A549 (cell line): ENCODE measurements around the gene DNAJC3. TPM values are rescaled to one million over a fixed set of nuclear protein-coding genes. Genes with fewer than 3 reads are reported as not detected.

Source experiments
- ATAC-seq, 2 experiments: fragments of 200-7000 bp in 1 of 2; fragments of >200 bp in 1 of 2; cut with Nextera tagmentation in 1 of 2; cut with Tn5 transposase in 1 of 2; 3 replicates each; pipeline versions ENCODE4 v1.8.0 to v1.9.1; 2018 to 2020; ENCODE audit warnings: mild to moderate bottlenecking in 1 of 2, moderate library complexity in 1 of 2
- CTCF ChIA-PET: fragments of 300-600 bp; sonication (Branson Sonifier 250); formaldehyde crosslinking; extraction: SDS; loops from one replicate; lab custom pipeline; 2021; ENCODE audit warnings: antibody characterized with exemption, inconsistent platforms; lab: Yijun Ruan, JAX
- POLR2A ChIA-PET: fragments of 350-600 bp; formaldehyde crosslinking; extraction: SDS; loops from one replicate; lab custom pipeline; 2021; ENCODE audit warnings: antibody characterized with exemption, inconsistent platforms; lab: Yijun Ruan, JAX
- DNase-seq, 2 experiments: peaks; one replicate each; pipeline versions ENCODE4 v3.0.0 to v3.0.0-alpha.2; 2011 to 2016; ENCODE audit warnings: low read depth in 1 of 2, low spot score in 1 of 2
- FAIRE-seq: peaks from 2 replicates; lab custom pipeline; 2011; peaks lifted over from hg19 to GRCh38; lab: Jason Lieb, UNC
- H3K27ac ChIP-seq, 2 experiments: fragments of >200 bp; sonication (Bioruptor Twin); formaldehyde crosslinking; 3 replicates each; pipeline ENCODE4 v1.5.1; 2016 to 2017
- H3K4me1 ChIP-seq: fragments of >200 bp; sonication (Bioruptor Twin); formaldehyde crosslinking; 3 replicates; pipeline ENCODE4 v1.6.1; 2016
- H3K4me2 ChIP-seq: fragments of >200 bp; sonication (Bioruptor Twin); formaldehyde crosslinking; 3 replicates; pipeline ENCODE4 v1.6.1; 2016
- H3K4me3 ChIP-seq: fragments of >200 bp; sonication (Bioruptor Twin); formaldehyde crosslinking; 3 replicates; pipeline ENCODE4 v1.5.1; 2016
- H3K9me3 ChIP-seq: fragments of >200 bp; sonication (Bioruptor Twin); formaldehyde crosslinking; 3 replicates; pipeline ENCODE4 v1.6.1; 2016
- BCL3 ChIP-seq: fragments of >200 bp; sonication (Bioruptor Twin); formaldehyde crosslinking; IDR thresholded peaks from 3 replicates; pipeline ENCODE4 v1.6.1; 2016
- BHLHE40 ChIP-seq: IDR thresholded peaks from 2 replicates; pipeline ENCODE4 v1.6.1; 2012; ENCODE audit warnings: low read depth, low read length, inconsistent platforms
- CEBPB ChIP-seq, 2 experiments: fragments of >200 bp in 1 of 2; sonication (Bioruptor Twin) in 1 of 2; formaldehyde crosslinking in 1 of 2; IDR thresholded peaks; 2 replicates each; pipeline ENCODE4 v1.6.1; 2012 to 2016
- CHD2 ChIP-seq: fragments of 150-350 bp; IDR thresholded peaks from 2 replicates; pipeline ENCODE4 v1.6.1; 2014; ENCODE audit warnings: low read length; ENCODE audit not compliant: partially characterized antibody
- CHD4 ChIP-seq: fragments of 200-600 bp; sonication (generic); IDR thresholded peaks from 2 replicates; pipeline ENCODE4 v1.6.1; 2016; ENCODE audit warnings: antibody characterized with exemption, mild to moderate bottlenecking, borderline replicate concordance
- E2F6 ChIP-seq: IDR thresholded peaks from 2 replicates; pipeline ENCODE4 v1.6.1; 2012; ENCODE audit warnings: low read depth, borderline replicate concordance
- ELK1 ChIP-seq: fragments of 150-350 bp; IDR thresholded peaks from 2 replicates; pipeline ENCODE4 v1.6.1; 2014; ENCODE audit warnings: low read depth, mild to moderate bottlenecking, low read length
- EP300 ChIP-seq, 2 experiments: fragments of >200 bp; sonication (Bioruptor Twin); formaldehyde crosslinking; IDR thresholded peaks; 2 replicates in 1 of 2; 3 replicates in 1 of 2; pipeline ENCODE4 v1.6.1; 2016 to 2017
- FOSL2 ChIP-seq, 2 experiments: fragments of 450-650 bp in 1 of 2; fragments of >200 bp in 1 of 2; sonication (Bioruptor Twin) in 1 of 2; formaldehyde crosslinking; IDR thresholded peaks; 2 replicates each; pipeline versions ENCODE4 v1.5.0 to v1.6.1; 2016 to 2020; ENCODE audit warnings: mild to moderate bottlenecking in 1 of 2, moderate library complexity in 1 of 2
- FOXS1 ChIP-seq: fragments of 250-450 bp; sonication (Bioruptor Pico); IDR thresholded peaks from 2 replicates; pipeline ENCODE4 v1.5.0; 2020; ENCODE audit warnings: mild to moderate bottlenecking, moderate library complexity
- GATA3 ChIP-seq: IDR thresholded peaks from 2 replicates; pipeline ENCODE4 v1.6.1; 2012; ENCODE audit warnings: borderline replicate concordance
- HES2 ChIP-seq: fragments of >200 bp; sonication (Bioruptor Twin); formaldehyde crosslinking; IDR thresholded peaks from 2 replicates; pipeline ENCODE4 v1.6.1; 2016
- JUN ChIP-seq, 2 experiments: fragments of >200 bp; sonication (Bioruptor Twin); formaldehyde crosslinking; IDR thresholded peaks; 2 replicates in 1 of 2; 3 replicates in 1 of 2; pipeline ENCODE4 v1.6.1; 2016 to 2017
- JUNB ChIP-seq: fragments of >200 bp; sonication (Bioruptor Twin); formaldehyde crosslinking; IDR thresholded peaks from 2 replicates; pipeline ENCODE4 v1.6.1; 2016
- MAFK ChIP-seq: fragments of 450-650 bp; IDR thresholded peaks from 2 replicates; pipeline ENCODE4 v1.6.1; 2014; ENCODE audit not compliant: partially characterized antibody
- MAX ChIP-seq: IDR thresholded peaks from 2 replicates; pipeline ENCODE4 v1.6.1; 2012
- MYC ChIP-seq: IDR thresholded peaks from 2 replicates; pipeline ENCODE4 v1.6.1; 2012; ENCODE audit warnings: mild to moderate bottlenecking, inconsistent platforms, low read length, improper control_type of control experiment, borderline replicate concordance
- NFE2L2 ChIP-seq: fragments of 150-350 bp; conservative IDR thresholded peaks from 2 replicates; pipeline ENCODE4 v1.6.1; 2014; ENCODE audit warnings: low read length
- NPAS2 ChIP-seq: fragments of 250-450 bp; sonication (Bioruptor Pico); IDR thresholded peaks from 2 replicates; pipeline ENCODE4 v1.8.0; 2022; ENCODE audit warnings: mild to moderate bottlenecking, moderate library complexity, borderline replicate concordance
- NR3C1 ChIP-seq: fragments of >200 bp; sonication (Bioruptor Twin); formaldehyde crosslinking; IDR thresholded peaks from 3 replicates; pipeline ENCODE4 v1.6.1; 2017
- POLR2A ChIP-seq: IDR thresholded peaks from 2 replicates; pipeline ENCODE4 v1.6.1; 2012; ENCODE audit warnings: mild to moderate bottlenecking, low read length
- RAD21 ChIP-seq, 2 experiments: fragments of >200 bp in 1 of 2; sonication (Bioruptor Twin) in 1 of 2; formaldehyde crosslinking in 1 of 2; IDR thresholded peaks in 1 of 2; conservative IDR thresholded peaks in 1 of 2; 2 replicates in 1 of 2; 3 replicates in 1 of 2; pipeline ENCODE4 v1.6.1; 2012 to 2018; ENCODE audit warnings: inconsistent platforms in 1 of 2
- RARB ChIP-seq: fragments of 250-450 bp; sonication (Bioruptor Pico); IDR thresholded peaks from 2 replicates; pipeline ENCODE4 v1.8.0; 2021; ENCODE audit warnings: mild to moderate bottlenecking, moderate library complexity
- REST ChIP-seq: fragments of 200-600 bp; sonication (generic); IDR thresholded peaks from 2 replicates; pipeline ENCODE4 v1.6.1; 2016; ENCODE audit warnings: antibody characterized with exemption, mild to moderate bottlenecking, moderate library complexity
- SREBF2 ChIP-seq: fragments of 450-650 bp; IDR thresholded peaks from 2 replicates; pipeline ENCODE4 v1.6.1; 2014; ENCODE audit warnings: mild to moderate bottlenecking, moderate library complexity
- ZC3H11A ChIP-seq: fragments of 450-650 bp; IDR thresholded peaks from 2 replicates; pipeline ENCODE4 v1.6.1; 2014; ENCODE audit warnings: antibody characterized with exemption, mild to moderate bottlenecking
- ZNF302 ChIP-seq: fragments of 250-450 bp; sonication (Bioruptor Pico); IDR thresholded peaks from 2 replicates; pipeline ENCODE4 v1.9.0; 2021; ENCODE audit warnings: inconsistent platforms, mild to moderate bottlenecking, moderate library complexity
- WGBS: methylation state at CpG from one replicate; pipeline ENCODE4 v1.1.6; 2017; ENCODE audit errors: missing lambda C conversion rate; 5-methylcytosine and 5-hydroxymethylcytosine counted together
- polyA plus RNA-seq, 4 experiments: library from polyadenylated mRNA; depleted of rRNA in 3 of 4; stranded (reverse); fragments of >200 nt; fragmentation: RNase III in 1 of 4; extraction: RNeasy Plus Mini Kit Qiagen cat#74134 plus additional on column Dnase treatment in 1 of 4; gene quantifications; 2 replicates in 3 of 4; 3 replicates in 1 of 4; pipeline ENCODE4 v1.2.3, GENCODE V29; 2011 to 2017

DNAJC3 gene
- polyA plus RNA-seq, 2 of the 4 experiments (the other 2 are of a cell fraction) = 11.1 to 21.9 TPM

GRCh38 chr13:95713651-95714050 is 36.7 kb downstream of the DNAJC3 start (continued):
- TF ChIP-seq POLR2A (no peak), HES2 (no peak)

GRCh38 chr13:95714142-95714832 is 37.3 kb downstream of the DNAJC3 start:
- peak overlapping the region; percentile 54 for H3K4me2 ChIP-seq
- TF ChIP-seq JUNB (peak; percentile 94), ZNF302 (CRISPR knock-in tag) (no peak), NFE2L2 (0 out of 2 replicates have a peak, but pooled peaks have one; percentile 14), EP300 (IDR thresholded peaks at IDR 0.05) (peak; percentile 56 to 61; a peak in 3 of 5 replicates), GATA3 (peak; percentile 60; the same call in 1 of the 2 replicates), ZC3H11A (no peak), CHD2 (no peak), MAX (peak; percentile 35; the same call in 1 of the 2 replicates), MAFK (peak; percentile 24), FOSL2 (IDR thresholded peaks at IDR 0.05) (peak; percentile 96), FOSL2 (CRISPR knock-in tag; IDR thresholded peaks at IDR 0.05) (peak; percentile 96), JUN (IDR thresholded peaks at IDR 0.05) (peak; percentile 53 to 63; a peak in 3 of 5 replicates), BCL3 (peak; percentile 57; the same call in 1 of the 3 replicates), CEBPB (IDR thresholded peaks at IDR 0.05) (peak; percentile 97), HES2 (peak; percentile 98)
- TF ChIP-seq, all 56 proteins: peak for 11
- H3K9me3 ChIP-seq = peaks cover 10% of the 10 kb centered on the region; the same call in 1 of the 3 replicates
- no peak overlapping the region for H3K4me3 ChIP-seq
- peak; percentile 22 to 65 for DNase-seq
- peak; percentile 90 to 91 for ATAC-seq
- H3K4me1 ChIP-seq = peaks cover 17% of the 10 kb centered on the region
- 8% methylated on average over 3 of the region's 3 CpGs for WGBS
- ChIA-PET POLR2A (interaction anchor here (0.7 to 2.0 kb wide), 2 partner anchors 17 to 38 kb away, joined by 3 to 10 read pairs; partner anchors contain the start of gene DNAJC3), CTCF (no interaction called here)
- FAIRE-seq = no peak
- peak overlapping the region; percentile 58 to 84 for H3K27ac ChIP-seq

GRCh38 chr13:95716231-95716630 is 39.3 kb downstream of the DNAJC3 start:
- FAIRE-seq (no peak), DNase-seq (no peak), ATAC-seq (no peak)
- WGBS = 97% methylated on average over 9 of the region's 11 CpGs
- Histone ChIP-seq H3K9me3 (peaks cover 10% of the 10 kb centered on the region; the same call in 1 of the 3 replicates), H3K4me3 (no peak overlapping the region), H3K4me2 (no peak overlapping the region), H3K4me1 (peaks cover 17% of the 10 kb centered on the region), H3K27ac (peak overlapping the region in 1 of 2 experiments; percentile 84; a peak in 2 of 6 replicates)
- CTCF ChIA-PET = no interaction called here
- POLR2A ChIA-PET = no interaction called here
- TF ChIP-seq CHD2 (no peak), E2F6 (no peak), RAD21 (conservative IDR thresholded peaks at IDR 0.05 in 1 of 2, IDR thresholded peaks at IDR 0.05 in 1 of 2) (no peak), RARB (CRISPR knock-in tag) (no peak), FOXS1 (CRISPR knock-in tag) (no peak), HES2 (no peak), REST (no peak), NPAS2 (CRISPR knock-in tag) (no peak), MYC (no peak), JUN (IDR thresholded peaks at IDR 0.05) (no peak), ELK1 (no peak), NR3C1 (no peak), CHD4 (no peak), MAFK (no peak), BHLHE40 (no peak), SREBF2 (no peak)
